Measurements from ENCODE around the gene ADAMTS12. TPM values are rescaled to one million over a fixed set of nuclear protein-coding genes. Genes with fewer than 3 reads are reported as not detected.

The ADAMTS12 gene
- total and polyA plus RNA-seq, 10 of the 15 experiments (the other 5 are each of a cell fraction or from before 2014, with no cell fraction given): 0.11 to 35.8 (median 20.7) TPM

DNA sequence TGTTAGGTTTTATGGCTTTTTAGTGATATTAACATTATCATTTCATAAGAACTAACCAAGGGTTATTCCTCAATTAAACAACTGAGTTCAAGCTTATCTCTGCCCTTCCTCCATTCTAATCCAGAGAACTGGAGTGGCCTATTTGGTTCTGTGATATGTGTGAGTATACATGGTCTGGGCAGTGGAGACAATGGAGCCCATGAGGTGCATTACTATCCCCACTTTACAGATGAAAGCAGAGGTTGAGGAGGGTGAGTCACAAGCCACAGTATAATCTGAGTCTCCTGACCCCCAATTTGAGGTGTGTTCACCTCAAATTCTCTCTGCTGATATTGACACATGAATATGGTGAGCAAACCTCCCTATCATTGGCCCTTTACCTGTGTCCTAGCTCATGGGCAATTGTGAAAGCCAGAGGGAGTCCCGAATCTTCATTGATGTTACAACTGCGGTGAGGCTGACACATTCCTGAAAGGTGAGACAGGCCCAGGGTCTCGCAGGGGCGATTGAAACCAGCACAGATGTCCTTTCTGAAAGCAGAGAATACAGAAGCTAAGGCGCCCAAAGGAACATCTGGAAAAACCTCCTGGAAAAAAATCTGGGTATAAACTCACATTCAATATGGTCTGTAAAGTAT lies 233.9 kb downstream of the ADAMTS12 start (continued):
- TF ChIP-seq ZBTB4 (CRISPR knock-in tag; IDR thresholded peaks at IDR 0.05) (no peak), SRF (IDR thresholded peaks at IDR 0.05; ENCODE audit: low read depth in 2 of 2, low read length in 2 of 2) (no peak), MYB (IDR thresholded peaks at IDR 0.05; ENCODE audit: borderline replicate concordance, low read depth, low read length) (no peak), ZBTB33 (IDR thresholded peaks at IDR 0.05) (no peak), POLR2AphosphoS2 (IDR thresholded peaks at IDR 0.05; ENCODE audit: low read depth, low read length) (no peak), SIX5 (IDR thresholded peaks at IDR 0.05; ENCODE audit: low read depth, low read length, severe bottlenecking) (no peak), NRF1 (conservative IDR thresholded peaks at IDR 0.05; ENCODE audit: low read depth, low read length) (no peak), BCL11A (IDR thresholded peaks at IDR 0.05; ENCODE audit: low read depth, low read length) (no peak), CBX5 (IDR thresholded peaks at IDR 0.05; ENCODE audit: low read depth) (no peak), MYC (IDR thresholded peaks at IDR 0.05; ENCODE audit: insufficient read depth, insufficient read length, insufficient replicate concordance, low read length, severe bottlenecking) (no peak), NFXL1 (IDR thresholded peaks at IDR 0.05; ENCODE audit: borderline replicate concordance) (no peak), SP1 (IDR thresholded peaks at IDR 0.05; ENCODE audit: low read depth, low read length) (no peak), STAT3 (IDR thresholded peaks at IDR 0.05; ENCODE audit: low read depth, low read length) (no peak), CHD4 (IDR thresholded peaks at IDR 0.05) (no peak), POLR2A (IDR thresholded peaks at IDR 0.05; ENCODE audit: low read depth, low read length) (no peak)
- TF ChIP-seq, protein P1, sequence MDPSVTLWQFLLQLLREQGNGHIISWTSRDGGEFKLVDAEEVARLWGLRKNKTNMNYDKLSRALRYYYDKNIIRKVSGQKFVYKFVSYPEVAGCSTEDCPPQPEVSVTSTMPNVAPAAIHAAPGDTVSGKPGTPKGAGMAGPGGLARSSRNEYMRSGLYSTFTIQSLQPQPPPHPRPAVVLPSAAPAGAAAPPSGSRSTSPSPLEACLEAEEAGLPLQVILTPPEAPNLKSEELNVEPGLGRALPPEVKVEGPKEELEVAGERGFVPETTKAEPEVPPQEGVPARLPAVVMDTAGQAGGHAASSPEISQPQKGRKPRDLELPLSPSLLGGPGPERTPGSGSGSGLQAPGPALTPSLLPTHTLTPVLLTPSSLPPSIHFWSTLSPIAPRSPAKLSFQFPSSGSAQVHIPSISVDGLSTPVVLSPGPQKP (IDR thresholded peaks at IDR 0.05; ENCODE audit: low read depth, low read length): no peak
